ENCODE results near the gene XRCC4. TPM values are rescaled to one million over a fixed set of nuclear protein-coding genes. Genes with fewer than 3 reads are reported as not detected.

XRCC4 gene
- total RNA-seq, 1 donor from 2014 or later: not detected

GRCh38 chr5:83177803-83178202 lies 100.5 kb downstream of the XRCC4 start:
- no peak for TF ChIP-seq CTCF (IDR thresholded peaks at IDR 0.05)
- no peaks in the 10 kb centered on the region for H3K27me3 ChIP-seq
- intact Hi-C loops (cut with DNase I): no loop called here
- DNase-seq (ENCODE audit: low spot score in 2 of 2): no peak
- no peaks in the 10 kb centered on the region for H3K9me3 ChIP-seq
- H3K4me3 ChIP-seq: no peak overlapping the region
- no peaks in the 10 kb centered on the region for H3K36me3 ChIP-seq
- no peaks in the 10 kb centered on the region for H3K4me1 ChIP-seq
- no peak overlapping the region for H3K27ac ChIP-seq

- no peak for TF ChIP-seq CTCF (IDR thresholded peaks at IDR 0.05)
- H3K36me3 ChIP-seq: no peaks in the 10 kb centered on the region
- H3K9me3 ChIP-seq: no peaks in the 10 kb centered on the region
- DNase-seq (ENCODE audit: low spot score in 2 of 2): no peak
- H3K4me3 ChIP-seq: no peak overlapping the region
- no peaks in the 10 kb centered on the region for H3K4me1 ChIP-seq
- no peak overlapping the region for H3K27ac ChIP-seq
- H3K27me3 ChIP-seq: no peaks in the 10 kb centered on the region
- intact Hi-C loops (cut with DNase I): no loop called here
Observed at GRCh38 chr5:83179966-83180365, 102.6 kb downstream of the XRCC4 start.

DNA sequence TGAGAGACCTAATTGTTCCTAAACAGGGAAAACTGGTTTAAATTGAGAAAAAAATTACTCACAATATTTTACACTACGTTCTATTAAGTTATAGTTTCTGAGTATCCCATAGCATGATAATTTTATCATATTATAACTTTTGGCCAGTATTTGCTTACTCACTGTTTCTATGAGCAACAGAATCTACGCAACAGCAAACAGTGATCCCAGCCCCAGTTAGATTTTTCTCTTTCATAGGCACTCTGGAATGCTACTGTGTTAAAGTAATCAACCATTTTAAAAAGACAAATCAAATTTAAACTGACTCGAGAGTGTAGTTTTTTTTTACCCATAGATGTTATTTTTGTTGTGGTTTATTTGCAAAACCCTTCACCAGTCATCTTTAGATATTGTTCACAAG lies 107.2 kb downstream of the XRCC4 start:
- Histone ChIP-seq H3K4me3 (no peak overlapping the region), H3K36me3 (no peaks in the 10 kb centered on the region), H3K9me3 (peaks cover 0 to 6% of the 10 kb centered on the region in 2 donors), H3K4me1 (no peaks in the 10 kb centered on the region), H3K27me3 (no peaks in the 10 kb centered on the region), H3K27ac (no peak overlapping the region)
- TF ChIP-seq CTCF (IDR thresholded peaks at IDR 0.05): no peak
- DNase-seq (ENCODE audit: low spot score in 2 of 2): no peak
- intact Hi-C loops (cut with DNase I): no loop called here

DNA sequence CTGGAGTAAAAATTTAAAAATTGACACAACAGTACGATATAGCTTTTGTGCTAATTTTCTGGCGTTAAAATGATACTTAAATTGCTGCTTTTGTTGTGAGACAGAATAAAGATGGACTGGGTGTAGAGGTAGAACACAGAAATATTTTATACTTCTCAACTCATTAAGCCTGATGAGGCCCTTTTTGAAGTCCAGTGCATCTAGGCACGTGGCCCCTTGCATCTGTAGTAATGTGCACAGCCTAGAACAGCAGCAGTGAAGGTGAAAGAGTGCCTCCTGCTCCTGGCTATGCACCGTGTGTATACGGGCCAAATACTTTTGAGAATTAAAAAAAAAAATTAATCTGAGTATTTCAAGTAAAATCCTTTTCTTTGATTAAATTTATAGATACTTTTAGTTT lies 115.6 kb downstream of the XRCC4 start:
- intact Hi-C loops (cut with DNase I): no loop called here
- DNase-seq (ENCODE audit: low spot score in 2 of 2): no peak
- H3K4me1 ChIP-seq: no peaks in the 10 kb centered on the region

DNA sequence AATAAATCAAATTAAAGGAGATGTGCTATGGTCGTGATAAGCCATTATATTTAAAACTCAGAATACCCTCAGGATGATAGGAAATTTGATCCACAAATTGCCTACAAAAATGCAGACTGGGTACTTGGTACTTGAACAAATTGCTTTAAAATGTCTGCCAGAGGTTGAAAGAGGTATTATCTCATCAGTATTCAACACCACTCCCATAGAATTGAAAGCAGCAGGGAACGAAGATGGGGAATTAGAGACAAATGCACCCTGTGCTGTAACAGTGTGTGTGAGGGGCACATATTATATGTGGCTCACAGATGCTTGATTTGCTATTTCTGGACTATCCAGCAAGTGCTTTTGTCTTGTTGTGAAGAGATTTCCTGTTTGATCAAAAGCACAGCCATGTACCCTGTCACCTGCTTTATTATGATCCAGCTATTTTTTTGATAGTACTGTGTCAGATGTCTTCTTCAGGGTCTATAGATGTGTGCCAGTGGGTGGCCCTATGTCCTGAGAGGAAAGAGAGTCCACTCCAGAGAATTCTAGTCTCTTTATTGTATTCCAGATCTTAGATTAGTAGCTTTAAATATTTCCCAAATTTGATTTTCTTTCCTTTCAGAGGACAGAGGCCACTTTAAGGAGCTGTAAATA lies 120.1 kb downstream of the XRCC4 start:
- intact Hi-C loops (cut with DNase I): no loop called here
- H3K4me1 ChIP-seq: no peaks in the 10 kb centered on the region

More for the DNA sequence above, 115.6 kb downstream of the XRCC4 start:
- Histone ChIP-seq H3K27ac (no peak overlapping the region), H3K36me3 (no peaks in the 10 kb centered on the region), H3K4me3 (no peak overlapping the region), H3K27me3 (no peaks in the 10 kb centered on the region), H3K9me3 (no peaks in the 10 kb centered on the region)
- no peak for TF ChIP-seq CTCF (IDR thresholded peaks at IDR 0.05)

More for the DNA sequence above, 120.1 kb downstream of the XRCC4 start:
- no peak for TF ChIP-seq CTCF (IDR thresholded peaks at IDR 0.05)
- Histone ChIP-seq H3K36me3 (no peaks in the 10 kb centered on the region), H3K27ac (no peak overlapping the region), H3K27me3 (no peaks in the 10 kb centered on the region), H3K9me3 (no peaks in the 10 kb centered on the region), H3K4me3 (no peak overlapping the region)
- no peak for DNase-seq (ENCODE audit: low spot score in 2 of 2)
